ENCODE measurements around the gene TBC1D10A. TPM values are rescaled to one million over a fixed set of nuclear protein-coding genes. Genes with fewer than 3 reads are reported as not detected.

TBC1D10A gene
- total and polyA plus RNA-seq, 2 donors (not counting 1 experiment from before 2014, with no cell fraction given): 10.8 to 11.7 TPM

GRCh38 chr22:30308518-30309230, 18.1 kb downstream of the TBC1D10A start:
- no peak overlapping the region for H3K4me2 ChIP-seq (ENCODE audit: extremely low read depth, insufficient read depth, low read length)
- H3K79me2 ChIP-seq (ENCODE audit: control insufficient read depth, insufficient read depth, low read length): peaks cover 15% of the 10 kb centered on the region
- no peak overlapping the region for H2AFZ ChIP-seq (ENCODE audit: low read length)
- H3K9ac ChIP-seq (ENCODE audit: insufficient read depth, low read length): no peak overlapping the region
- H3K36me3 ChIP-seq (ENCODE audit: control insufficient read depth, insufficient read depth, low read length): peaks cover 2% of the 10 kb centered on the region
- H3K9me3 ChIP-seq (ENCODE audit: control insufficient read depth, insufficient read depth, low read depth, low read length): no peaks in the 10 kb centered on the region
- H4K20me1 ChIP-seq (ENCODE audit: control insufficient read depth, extremely low read depth, insufficient read depth, low read length): peaks cover 2% of the 10 kb centered on the region
- TF ChIP-seq EZH2 (IDR thresholded peaks at IDR 0.05; ENCODE audit: low read length, missing control alignments) (no peak), CTCF (conservative IDR thresholded peaks at IDR 0.05 in 1 of 2, IDR thresholded peaks at IDR 0.05 in 1 of 2; ENCODE audit: low read depth in 1 of 2, low read length in 2 of 2) (no peak)
- H3K27me3 ChIP-seq (ENCODE audit: control insufficient read depth, insufficient read depth, low read length): no peaks in the 10 kb centered on the region
- peak; percentile 60 to 81 for DNase-seq (ENCODE audit: low read depth in 2 of 2)
- H3K4me3 ChIP-seq (replicated peaks in 1 of 4; ENCODE audit: control extremely low read depth in 1 of 4, insufficient read depth in 1 of 4, low read depth in 3 of 4, low read length in 4 of 4): no peak overlapping the region
- no peak overlapping the region for H3K27ac ChIP-seq (ENCODE audit: insufficient read depth, low read length)
- H3K4me1 ChIP-seq (ENCODE audit: control insufficient read depth, extremely low read depth, insufficient read depth, low read length): peaks cover 44% of the 10 kb centered on the region

GRCh38 chr22:30308093-30308492, 18.6 kb downstream of the TBC1D10A start:
- Histone ChIP-seq H3K9me3 (ENCODE audit: control insufficient read depth, insufficient read depth, low read depth, low read length) (no peaks in the 10 kb centered on the region), H3K79me2 (ENCODE audit: control insufficient read depth, insufficient read depth, low read length) (peaks cover 15% of the 10 kb centered on the region), H3K4me2 (ENCODE audit: extremely low read depth, insufficient read depth, low read length) (no peak overlapping the region), H3K27ac (ENCODE audit: insufficient read depth, low read length) (no peak overlapping the region), H2AFZ (ENCODE audit: low read length) (no peak overlapping the region), H3K9ac (ENCODE audit: insufficient read depth, low read length) (no peak overlapping the region), H3K27me3 (ENCODE audit: control insufficient read depth, insufficient read depth, low read length) (no peaks in the 10 kb centered on the region), H3K4me1 (ENCODE audit: control insufficient read depth, extremely low read depth, insufficient read depth, low read length) (peaks cover 44% of the 10 kb centered on the region), H4K20me1 (ENCODE audit: control insufficient read depth, extremely low read depth, insufficient read depth, low read length) (peaks cover 2% of the 10 kb centered on the region), H3K4me3 (replicated peaks in 1 of 4; ENCODE audit: control extremely low read depth in 1 of 4, insufficient read depth in 1 of 4, low read depth in 3 of 4, low read length in 4 of 4) (no peak overlapping the region), H3K36me3 (ENCODE audit: control insufficient read depth, insufficient read depth, low read length) (peaks cover 2% of the 10 kb centered on the region)
- no peak for DNase-seq (ENCODE audit: low read depth in 2 of 2)
- no peak for TF ChIP-seq EZH2 (IDR thresholded peaks at IDR 0.05; ENCODE audit: low read length, missing control alignments)
- TF ChIP-seq CTCF (conservative IDR thresholded peaks at IDR 0.05 in 1 of 2, IDR thresholded peaks at IDR 0.05 in 1 of 2; ENCODE audit: low read depth in 1 of 2, low read length in 2 of 2): no peak

GRCh38 chr22:30307041-30307574, 19.6 kb downstream of the TBC1D10A start:
- H4K20me1 ChIP-seq (ENCODE audit: control insufficient read depth, extremely low read depth, insufficient read depth, low read length): peaks cover 2% of the 10 kb centered on the region
- peaks cover 47% of the 10 kb centered on the region for H3K4me1 ChIP-seq (ENCODE audit: control insufficient read depth, extremely low read depth, insufficient read depth, low read length)
- H3K79me2 ChIP-seq (ENCODE audit: control insufficient read depth, insufficient read depth, low read length): peaks cover 15% of the 10 kb centered on the region
- H3K27ac ChIP-seq (ENCODE audit: insufficient read depth, low read length): no peak overlapping the region
- H3K9me3 ChIP-seq (ENCODE audit: control insufficient read depth, insufficient read depth, low read depth, low read length): no peaks in the 10 kb centered on the region
- no peaks in the 10 kb centered on the region for H3K27me3 ChIP-seq (ENCODE audit: control insufficient read depth, insufficient read depth, low read length)
- no peak for TF ChIP-seq EZH2 (IDR thresholded peaks at IDR 0.05; ENCODE audit: low read length, missing control alignments)
- TF ChIP-seq CTCF (conservative IDR thresholded peaks at IDR 0.05 in 1 of 2, IDR thresholded peaks at IDR 0.05 in 1 of 2; ENCODE audit: low read depth in 1 of 2, low read length in 2 of 2): no peak
- no peak overlapping the region for H3K4me2 ChIP-seq (ENCODE audit: extremely low read depth, insufficient read depth, low read length)
- H3K4me3 ChIP-seq (replicated peaks in 1 of 4; ENCODE audit: control extremely low read depth in 1 of 4, insufficient read depth in 1 of 4, low read depth in 3 of 4, low read length in 4 of 4): no peak overlapping the region
- H3K9ac ChIP-seq (ENCODE audit: insufficient read depth, low read length): no peak overlapping the region
- DNase-seq (ENCODE audit: low read depth in 2 of 2): no peak
- peaks cover 7% of the 10 kb centered on the region for H3K36me3 ChIP-seq (ENCODE audit: control insufficient read depth, insufficient read depth, low read length)
- no peak overlapping the region for H2AFZ ChIP-seq (ENCODE audit: low read length)
